HEK293 (cell line): ENCODE results near the gene RASA1.

Source experiments
- AEBP2 ChIP-seq: fragments of 450-650 bp; formaldehyde crosslinking; IDR thresholded peaks from 2 replicates; pipeline ENCODE4 v1.5.1; 2016; ENCODE audit warnings: missing biosample characterization, missing genetic modification characterization, borderline replicate concordance
- CTCF ChIP-seq: fragments of 450-650 bp; formaldehyde crosslinking; IDR thresholded peaks from 2 replicates; pipeline ENCODE4 v1.5.1; 2016; ENCODE audit warnings: missing biosample characterization, missing genetic modification characterization
- PATZ1 ChIP-seq: fragments of 450-650 bp; formaldehyde crosslinking; IDR thresholded peaks from 2 replicates; pipeline ENCODE4 v1.5.1; 2016; ENCODE audit warnings: missing biosample characterization, missing genetic modification characterization
- TRIM28 ChIP-seq: IDR thresholded peaks from 2 replicates; pipeline ENCODE4 v1.6.1; 2011; ENCODE audit warnings: low read length, control low read depth, borderline replicate concordance
- ZBTB44 ChIP-seq: fragments of 450-650 bp; IDR thresholded peaks from 2 replicates; pipeline ENCODE4 v1.5.1; 2018; ENCODE audit warnings: missing biosample characterization, mild to moderate bottlenecking, missing genetic modification characterization
- ZFP3 ChIP-seq: fragments of 450-650 bp; formaldehyde crosslinking; IDR thresholded peaks from 2 replicates; pipeline ENCODE4 v1.5.1; 2016; ENCODE audit warnings: low read depth, missing biosample characterization, missing genetic modification characterization
- ZNF114 ChIP-seq: fragments of 450-650 bp; formaldehyde crosslinking; IDR thresholded peaks from 2 replicates; pipeline ENCODE4 v1.5.0; 2017; ENCODE audit warnings: missing biosample characterization, missing genetic modification characterization
- ZNF221 ChIP-seq: fragments of 450-650 bp; formaldehyde crosslinking; IDR thresholded peaks from 2 replicates; pipeline ENCODE4 v1.5.1; 2017; ENCODE audit warnings: missing biosample characterization, missing genetic modification characterization, borderline replicate concordance
- ZNF266 ChIP-seq: fragments of 450-650 bp; formaldehyde crosslinking; IDR thresholded peaks from 2 replicates; pipeline ENCODE4 v1.5.1; 2016; ENCODE audit warnings: missing biosample characterization, missing genetic modification characterization, low read depth
- ZNF280D ChIP-seq: fragments of 450-650 bp; formaldehyde crosslinking; IDR thresholded peaks from 2 replicates; pipeline ENCODE4 v1.5.1; 2016; ENCODE audit warnings: missing biosample characterization, missing genetic modification characterization
- ZNF585B ChIP-seq: fragments of 450-650 bp; formaldehyde crosslinking; IDR thresholded peaks from 2 replicates; pipeline ENCODE4 v1.5.1; 2016; ENCODE audit warnings: missing biosample characterization, missing genetic modification characterization
- ZNF707 ChIP-seq: fragments of 450-650 bp; formaldehyde crosslinking; IDR thresholded peaks from 2 replicates; pipeline ENCODE4 v1.5.1; 2016; ENCODE audit warnings: missing biosample characterization, missing genetic modification characterization
- ZNF747 ChIP-seq: fragments of 450-650 bp; formaldehyde crosslinking; IDR thresholded peaks from 2 replicates; pipeline ENCODE4 v1.5.1; 2016; ENCODE audit warnings: missing biosample characterization, missing genetic modification characterization
- ZNF791 ChIP-seq: fragments of 450-650 bp; formaldehyde crosslinking; IDR thresholded peaks from 2 replicates; pipeline ENCODE4 v1.5.1; 2016; ENCODE audit warnings: missing biosample characterization, missing genetic modification characterization

GRCh38 chr5:87361536-87362213 is 94.0 kb downstream of the RASA1 start:
- no peak for TF ChIP-seq CTCF (tag by site-specific recombination)
- no peak for TF ChIP-seq ZNF266 (tag by site-specific recombination)
- no peak for TF ChIP-seq ZNF114
- TF ChIP-seq ZNF707 (tag by site-specific recombination): no peak
- no peak for TF ChIP-seq ZNF747 (tag by site-specific recombination)
- TF ChIP-seq ZNF791: no peak
- no peak for TF ChIP-seq ZFP3
- TF ChIP-seq ZNF221 (tag by site-specific recombination): no peak
- no peak for TF ChIP-seq PATZ1
- TF ChIP-seq ZNF585B (tag by site-specific recombination): no peak
- no peak for TF ChIP-seq TRIM28
- TF ChIP-seq ZBTB44 (tag by site-specific recombination): no peak
- no peak for TF ChIP-seq AEBP2 (tag by site-specific recombination)
- no peak for TF ChIP-seq ZNF280D (tag by site-specific recombination)
